Inferior parietal cortex (tissue), 1 donor: ENCODE measurements around the gene NAALADL2.
A peak's percentile ranks its signal among the peaks of the same experiment; 100 is the strongest.

Experiments
- DNase-seq: peaks from one replicate; pipeline ENCODE4 v3.0.0-alpha.2; 2016; ENCODE audit errors: extremely low spot score

NAALADL2 gene

GRCh38 chr3:174859114-174859735, at the start of gene NAALADL2:
NAALADL2 (plus strand) TSS chr3:174859334.
- no peak for DNase-seq

- DNase-seq, result no peak
Measured at GRCh38 chr3:174810254-174810653, 48.9 kb upstream of the NAALADL2 start.

GRCh38 chr3:174812172-174812862, 46.8 kb upstream of the NAALADL2 start:
- DNase-seq, result no peak

- no peak for DNase-seq
Measured at GRCh38 chr3:174815750-174816149, 43.4 kb upstream of the NAALADL2 start.

GRCh38 chr3:174820885-174821284, 38.2 kb upstream of the NAALADL2 start:
- DNase-seq, result no peak

- peak; percentile 6 for DNase-seq
Measured at GRCh38 chr3:174821477-174821876, 37.7 kb upstream of the NAALADL2 start.

GRCh38 chr3:174822320-174822719, 36.8 kb upstream of the NAALADL2 start:
- DNase-seq, result no peak

- no peak for DNase-seq
Measured at GRCh38 chr3:174826069-174826468, 33.1 kb upstream of the NAALADL2 start.

- DNase-seq, result no peak
Measured at GRCh38 chr3:174844746-174845145, 14.4 kb upstream of the NAALADL2 start.

- DNase-seq, result no peak
Measured at GRCh38 chr3:174846055-174846454, 13.1 kb upstream of the NAALADL2 start.

- no peak for DNase-seq
Measured at GRCh38 chr3:174854987-174855386, 4.1 kb upstream of the NAALADL2 start.

GRCh38 chr3:174857301-174857700, 1.8 kb upstream of the NAALADL2 start:
- no peak for DNase-seq

GRCh38 chr3:174858353-174858752, 781 bp upstream of the NAALADL2 start:
- no peak for DNase-seq

- DNase-seq, result no peak
Measured at GRCh38 chr3:174859756-174860155, 622 bp downstream of the NAALADL2 start.

- DNase-seq, result no peak
Measured at GRCh38 chr3:174862101-174862500, 3.0 kb downstream of the NAALADL2 start.

GRCh38 chr3:174862666-174863065, 3.5 kb downstream of the NAALADL2 start:
- peak; percentile 37 for DNase-seq

GRCh38 chr3:174863488-174863887, 4.4 kb downstream of the NAALADL2 start:
- DNase-seq, result no peak

- DNase-seq, result no peak
Measured at GRCh38 chr3:174869448-174869847, 10.3 kb downstream of the NAALADL2 start.

- DNase-seq, result no peak
Measured at GRCh38 chr3:174873832-174874657, 14.9 kb downstream of the NAALADL2 start.

- DNase-seq, result no peak
Measured at GRCh38 chr3:174882789-174883188, 23.7 kb downstream of the NAALADL2 start.

- DNase-seq, result no peak
Measured at GRCh38 chr3:174883881-174884675, 24.9 kb downstream of the NAALADL2 start.
